GM12878 (cell line): ENCODE results near the gene VTI1A.

Source experiments
- FOXM1 ChIP-seq: IDR thresholded peaks from 2 replicates; pipeline ENCODE4 v1.6.1; 2012; ENCODE audit warnings: low read depth, mild to moderate bottlenecking, inconsistent platforms, low read length, moderate library complexity
- SIN3A ChIP-seq: IDR thresholded peaks from 2 replicates; pipeline ENCODE4 v1.6.1; 2012; ENCODE audit warnings: low read depth, low read length, improper control_type of control experiment
- SUPT20H ChIP-seq: IDR thresholded peaks from 2 replicates; pipeline ENCODE4 v1.6.1; 2011; ENCODE audit warnings: low read depth, mild to moderate bottlenecking, low read length, moderate library complexity, borderline replicate concordance; ENCODE audit not compliant: control insufficient read depth
- TCF12 ChIP-seq: IDR thresholded peaks from 2 replicates; pipeline ENCODE4 v1.6.1; 2011; ENCODE audit warnings: low read depth, mild to moderate bottlenecking, low read length
- TF ChIP-seq, protein P1 (sequence below), 3 experiments: IDR thresholded peaks in 2 of 3; conservative IDR thresholded peaks in 1 of 3; 2 replicates each; pipeline ENCODE4 v1.5.1; 2011; ENCODE audit warnings: low read depth in 3 of 3, low read length in 3 of 3, mild to moderate bottlenecking in 3 of 3, control low read depth in 2 of 3, moderate library complexity in 2 of 3, inconsistent platforms in 1 of 3, mixed read lengths in 1 of 3; ENCODE audit not compliant: control insufficient read depth in 2 of 3, insufficient read depth in 1 of 3; ENCODE audit errors: extremely low read depth in 1 of 3

GRCh38 chr10:112548535-112549276 is 101.7 kb downstream of the VTI1A start:
- TF ChIP-seq, protein P1, sequence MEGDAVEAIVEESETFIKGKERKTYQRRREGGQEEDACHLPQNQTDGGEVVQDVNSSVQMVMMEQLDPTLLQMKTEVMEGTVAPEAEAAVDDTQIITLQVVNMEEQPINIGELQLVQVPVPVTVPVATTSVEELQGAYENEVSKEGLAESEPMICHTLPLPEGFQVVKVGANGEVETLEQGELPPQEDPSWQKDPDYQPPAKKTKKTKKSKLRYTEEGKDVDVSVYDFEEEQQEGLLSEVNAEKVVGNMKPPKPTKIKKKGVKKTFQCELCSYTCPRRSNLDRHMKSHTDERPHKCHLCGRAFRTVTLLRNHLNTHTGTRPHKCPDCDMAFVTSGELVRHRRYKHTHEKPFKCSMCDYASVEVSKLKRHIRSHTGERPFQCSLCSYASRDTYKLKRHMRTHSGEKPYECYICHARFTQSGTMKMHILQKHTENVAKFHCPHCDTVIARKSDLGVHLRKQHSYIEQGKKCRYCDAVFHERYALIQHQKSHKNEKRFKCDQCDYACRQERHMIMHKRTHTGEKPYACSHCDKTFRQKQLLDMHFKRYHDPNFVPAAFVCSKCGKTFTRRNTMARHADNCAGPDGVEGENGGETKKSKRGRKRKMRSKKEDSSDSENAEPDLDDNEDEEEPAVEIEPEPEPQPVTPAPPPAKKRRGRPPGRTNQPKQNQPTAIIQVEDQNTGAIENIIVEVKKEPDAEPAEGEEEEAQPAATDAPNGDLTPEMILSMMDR (IDR thresholded peaks at IDR 0.05 in 2 of 3, conservative IDR thresholded peaks at IDR 0.05 in 1 of 3; ENCODE audit: control insufficient read depth in 2 of 3, extremely low read depth in 1 of 3, insufficient read depth in 1 of 3, low read depth in 3 of 3, low read length in 3 of 3), result no peak
- TF ChIP-seq SUPT20H, result no peak
- no peak for TF ChIP-seq TCF12
- no peak for TF ChIP-seq FOXM1
- TF ChIP-seq SIN3A, result no peak
